Esophagus muscularis mucosa (tissue), 4 donors: Measurements from ENCODE around the gene CLN3. TPM values are rescaled to one million over a fixed set of nuclear protein-coding genes. Genes with fewer than 3 reads are reported as not detected.

Experiments
- DNase-seq: peaks from one replicate; pipeline ENCODE4 v3.0.0-alpha.2; 2017; ENCODE audit errors: extremely low spot score
- H3K27ac ChIP-seq, 4 donors: fragments of 200-600 bp; sonication (generic); replicated peaks in 1 of 4; 1 replicate in 3 of 4; 2 replicates in 1 of 4; pipeline ENCODE4 v1.5.1; 2016 to 2019; ENCODE audit warnings: mild to moderate bottlenecking in 1 of 4
- H3K27me3 ChIP-seq, 4 donors: fragments of 200-600 bp; sonication (generic); one replicate each; pipeline versions ENCODE4 v1.5.1 to v1.6.0; 2016 to 2019
- H3K36me3 ChIP-seq, 4 donors: fragments of 200-600 bp; sonication (generic); one replicate each; pipeline ENCODE4 v1.5.1; 2016 to 2019
- H3K4me1 ChIP-seq, 4 donors: fragments of 200-600 bp; sonication (generic); one replicate each; pipeline ENCODE4 v1.5.1; 2016 to 2019
- H3K4me3 ChIP-seq, 4 donors: fragments of 200-600 bp; sonication (generic); 1 replicate in 2 of 4; 2 replicates in 2 of 4; pipeline ENCODE4 v1.5.1; 2016 to 2019; ENCODE audit warnings: mild to moderate bottlenecking in 4 of 4, moderate library complexity in 1 of 4
- H3K9me3 ChIP-seq, 4 donors: fragments of 200-600 bp; sonication (generic); 1 replicate in 3 of 4; 2 replicates in 1 of 4; pipeline ENCODE4 v1.5.1; 2016 to 2019
- EP300 ChIP-seq: sonication (generic); formaldehyde crosslinking; IDR thresholded peaks from one replicate; pipeline ENCODE4 v1.6.1; 2017; ENCODE audit warnings: antibody characterized with exemption
- POLR2A ChIP-seq: fragments of 450-650 bp; IDR thresholded peaks from one replicate; pipeline ENCODE4 v1.6.1; 2017; ENCODE audit warnings: antibody characterized with exemption, moderate library complexity, mild to moderate bottlenecking, low read depth
- POLR2AphosphoS5 ChIP-seq, 2 donors: sonication (generic); formaldehyde crosslinking; IDR thresholded peaks; one replicate each; pipeline ENCODE4 v1.6.1; 2017; ENCODE audit warnings: antibody characterized with exemption in 2 of 2
- WGBS: methylation state at CpG from one replicate; pipeline ENCODE4 v1.1.5; 2018; 5-methylcytosine and 5-hydroxymethylcytosine counted together
- intact Hi-C: fragments of 100-400 bp; cut with DNase I; formaldehyde crosslinking; loops from one replicate; pipeline ENCODE4 v1.15.1; 2023
- total RNA-seq, 4 donors: library from RNA; depleted of rRNA; stranded (reverse); fragments of >200 nt; gene quantifications; one replicate each; pipeline versions ENCODE4 v1.1.0 to v1.2.1, GENCODE V29; 2016
- TF ChIP-seq, protein P1 (sequence below), 3 experiments: fragments of 200-600 bp in 2 of 3; fragments of 450-650 bp in 1 of 3; sonication (generic) in 2 of 3; IDR thresholded peaks; one replicate each; pipeline ENCODE4 v1.5.1; 2017 to 2019; ENCODE audit warnings: antibody characterized with exemption in 3 of 3, mild to moderate bottlenecking in 2 of 3, moderate library complexity in 1 of 3

The CLN3 gene
- total RNA-seq, 4 donors from 2014 or later, result 10.3 to 23.3 (median 16.6) TPM

DNA sequence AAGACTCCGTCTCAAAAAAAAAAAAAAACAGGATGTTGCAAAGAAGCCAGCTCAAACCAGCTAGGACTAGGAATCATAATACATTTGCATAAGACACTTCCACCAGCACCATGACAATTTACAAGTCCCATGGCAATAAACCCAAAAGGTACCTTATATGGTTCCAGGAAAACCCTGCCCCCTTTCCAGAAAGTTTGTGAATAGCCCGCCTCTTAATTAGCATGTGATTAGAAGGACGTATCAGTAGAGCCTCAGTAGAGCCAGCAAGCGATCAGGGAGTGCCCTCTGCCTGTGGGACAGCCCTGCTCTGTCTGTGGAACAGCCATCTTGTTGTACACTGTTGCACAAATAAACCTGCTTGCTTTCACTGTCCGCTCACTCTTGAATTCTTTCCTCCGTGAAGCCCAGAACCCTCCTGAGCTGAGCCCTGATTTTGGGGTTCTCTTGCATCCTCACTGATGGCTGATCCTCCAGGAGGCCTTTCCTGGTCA, 32.9 kb upstream of the CLN3 start:
- intact Hi-C loops, result no loop called here
- Histone ChIP-seq H3K9me3 (no peaks in the 10 kb centered on the region), H3K4me3 (no peak overlapping the region), H3K36me3 (no peaks in the 10 kb centered on the region), H3K27ac (no peak overlapping the region), H3K27me3 (no peaks in the 10 kb centered on the region), H3K4me1 (peaks cover 0 to 18% (median 15%) of the 10 kb centered on the region in 4 donors)
- TF ChIP-seq, protein P1, sequence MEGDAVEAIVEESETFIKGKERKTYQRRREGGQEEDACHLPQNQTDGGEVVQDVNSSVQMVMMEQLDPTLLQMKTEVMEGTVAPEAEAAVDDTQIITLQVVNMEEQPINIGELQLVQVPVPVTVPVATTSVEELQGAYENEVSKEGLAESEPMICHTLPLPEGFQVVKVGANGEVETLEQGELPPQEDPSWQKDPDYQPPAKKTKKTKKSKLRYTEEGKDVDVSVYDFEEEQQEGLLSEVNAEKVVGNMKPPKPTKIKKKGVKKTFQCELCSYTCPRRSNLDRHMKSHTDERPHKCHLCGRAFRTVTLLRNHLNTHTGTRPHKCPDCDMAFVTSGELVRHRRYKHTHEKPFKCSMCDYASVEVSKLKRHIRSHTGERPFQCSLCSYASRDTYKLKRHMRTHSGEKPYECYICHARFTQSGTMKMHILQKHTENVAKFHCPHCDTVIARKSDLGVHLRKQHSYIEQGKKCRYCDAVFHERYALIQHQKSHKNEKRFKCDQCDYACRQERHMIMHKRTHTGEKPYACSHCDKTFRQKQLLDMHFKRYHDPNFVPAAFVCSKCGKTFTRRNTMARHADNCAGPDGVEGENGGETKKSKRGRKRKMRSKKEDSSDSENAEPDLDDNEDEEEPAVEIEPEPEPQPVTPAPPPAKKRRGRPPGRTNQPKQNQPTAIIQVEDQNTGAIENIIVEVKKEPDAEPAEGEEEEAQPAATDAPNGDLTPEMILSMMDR (IDR thresholded peaks at IDR 0.05), result no peak
- TF ChIP-seq EP300 (no peak), POLR2A (no peak), POLR2AphosphoS5 (IDR thresholded peaks at IDR 0.05) (no peak)
- no peak for DNase-seq
- WGBS, result 74% methylated on average over 6 of the region's 6 CpGs

GRCh38 chr16:28522792-28523191, 30.9 kb upstream of the CLN3 start:
- Histone ChIP-seq H3K9me3 (no peaks in the 10 kb centered on the region), H3K36me3 (no peaks in the 10 kb centered on the region), H3K27ac (no peak overlapping the region), H3K4me1 (peaks cover 0 to 15% (median 15%) of the 10 kb centered on the region in 4 donors), H3K4me3 (no peak overlapping the region), H3K27me3 (no peaks in the 10 kb centered on the region)
- intact Hi-C loops, result no loop called here
- TF ChIP-seq POLR2AphosphoS5 (IDR thresholded peaks at IDR 0.05) (no peak), EP300 (no peak), POLR2A (no peak)
- TF ChIP-seq, protein P1 (IDR thresholded peaks at IDR 0.05), result no peak
- DNase-seq, result no peak
- WGBS, result 90% methylated on average over 8 of the region's 11 CpGs

DNA sequence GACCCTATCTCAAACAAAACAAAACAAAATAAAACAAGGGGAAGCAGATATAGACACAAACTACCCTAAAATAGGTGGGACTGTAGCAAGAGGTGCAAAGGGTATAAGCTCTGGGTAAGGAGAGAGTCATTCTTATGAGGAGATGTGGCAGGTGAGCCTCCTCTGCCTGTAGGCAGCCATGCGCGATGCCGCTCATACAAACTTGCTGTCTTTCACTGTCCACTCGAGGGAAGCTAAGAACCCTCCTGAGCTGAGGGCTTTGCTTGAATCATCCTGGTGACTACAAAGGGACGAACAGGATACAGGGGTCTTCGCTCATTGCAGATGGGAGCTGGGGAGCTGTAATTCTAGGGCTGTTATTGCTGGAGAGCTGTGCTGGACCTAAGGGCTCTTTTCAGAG, 29.6 kb upstream of the CLN3 start:
- WGBS, result 89% methylated on average over 6 of the region's 6 CpGs
- Histone ChIP-seq H3K4me3 (no peak overlapping the region), H3K27ac (no peak overlapping the region), H3K9me3 (no peaks in the 10 kb centered on the region), H3K27me3 (no peaks in the 10 kb centered on the region), H3K4me1 (peaks cover 0 to 15% (median 15%) of the 10 kb centered on the region in 4 donors), H3K36me3 (no peaks in the 10 kb centered on the region)
- intact Hi-C loops, result no loop called here
- no peak for DNase-seq
- TF ChIP-seq POLR2A, result no peak
- no peak for TF ChIP-seq POLR2AphosphoS5 (IDR thresholded peaks at IDR 0.05)
- TF ChIP-seq, protein P1 (IDR thresholded peaks at IDR 0.05), result no peak
- no peak for TF ChIP-seq EP300

GRCh38 chr16:28520672-28521071, 28.8 kb upstream of the CLN3 start:
- intact Hi-C loops, result no loop called here
- TF ChIP-seq, protein P1 (IDR thresholded peaks at IDR 0.05), result no peak
- TF ChIP-seq POLR2AphosphoS5 (IDR thresholded peaks at IDR 0.05), result no peak
- TF ChIP-seq EP300, result no peak
- TF ChIP-seq POLR2A, result no peak
- H3K4me1 ChIP-seq, result peaks cover 0 to 15% (median 15%) of the 10 kb centered on the region in 4 donors
- H3K36me3 ChIP-seq, result no peaks in the 10 kb centered on the region
- DNase-seq, result no peak
- H3K4me3 ChIP-seq, result no peak overlapping the region
- WGBS, result 78% methylated on average over 7 of the region's 7 CpGs
- no peaks in the 10 kb centered on the region for H3K27me3 ChIP-seq
- H3K9me3 ChIP-seq, result no peaks in the 10 kb centered on the region
- no peak overlapping the region for H3K27ac ChIP-seq

DNA sequence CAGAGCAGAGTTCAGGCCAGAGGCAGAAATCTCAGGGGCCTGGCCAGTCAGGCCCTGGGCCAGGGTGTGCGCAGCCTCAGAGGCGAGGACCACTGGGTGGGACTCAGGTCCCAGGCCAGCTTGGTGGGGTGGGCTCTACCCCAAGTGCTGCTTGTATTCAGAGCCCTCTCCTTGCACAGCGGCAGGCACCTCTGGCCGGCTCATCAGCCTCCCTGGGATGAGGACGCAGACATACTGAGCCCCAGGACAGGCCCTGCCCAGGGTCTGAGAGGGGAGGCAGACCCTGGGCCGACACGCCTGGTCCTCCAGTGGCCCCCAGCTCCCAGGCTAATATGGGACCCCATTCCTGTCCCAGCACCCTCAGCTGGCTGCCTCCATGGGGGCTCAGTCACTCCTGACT, 22.4 kb upstream of the CLN3 start:
- H3K27me3 ChIP-seq, result no peaks in the 10 kb centered on the region
- H3K4me3 ChIP-seq, result no peak overlapping the region
- WGBS, result 97% methylated on average over 5 of the region's 7 CpGs
- H3K27ac ChIP-seq, result no peak overlapping the region
- TF ChIP-seq POLR2A (no peak), POLR2AphosphoS5 (IDR thresholded peaks at IDR 0.05) (no peak), EP300 (no peak)
- TF ChIP-seq, protein P1 (IDR thresholded peaks at IDR 0.05), result no peak
- no peaks in the 10 kb centered on the region for H3K36me3 ChIP-seq
- H3K9me3 ChIP-seq, result no peaks in the 10 kb centered on the region
- no peaks in the 10 kb centered on the region for H3K4me1 ChIP-seq
- intact Hi-C loops, result no loop called here
- DNase-seq, result no peak
